GM12801 (cell line): ENCODE measurements around the gene GREB1L.

ENCODE experiments used
- TF ChIP-seq, protein P1 (sequence below): IDR thresholded peaks from one replicate; pipeline ENCODE4 v1.5.1; 2011; ENCODE audit warnings: control low read depth; ENCODE audit not compliant: insufficient read length; ENCODE audit errors: extremely low read depth

Gene GREB1L

DNA sequence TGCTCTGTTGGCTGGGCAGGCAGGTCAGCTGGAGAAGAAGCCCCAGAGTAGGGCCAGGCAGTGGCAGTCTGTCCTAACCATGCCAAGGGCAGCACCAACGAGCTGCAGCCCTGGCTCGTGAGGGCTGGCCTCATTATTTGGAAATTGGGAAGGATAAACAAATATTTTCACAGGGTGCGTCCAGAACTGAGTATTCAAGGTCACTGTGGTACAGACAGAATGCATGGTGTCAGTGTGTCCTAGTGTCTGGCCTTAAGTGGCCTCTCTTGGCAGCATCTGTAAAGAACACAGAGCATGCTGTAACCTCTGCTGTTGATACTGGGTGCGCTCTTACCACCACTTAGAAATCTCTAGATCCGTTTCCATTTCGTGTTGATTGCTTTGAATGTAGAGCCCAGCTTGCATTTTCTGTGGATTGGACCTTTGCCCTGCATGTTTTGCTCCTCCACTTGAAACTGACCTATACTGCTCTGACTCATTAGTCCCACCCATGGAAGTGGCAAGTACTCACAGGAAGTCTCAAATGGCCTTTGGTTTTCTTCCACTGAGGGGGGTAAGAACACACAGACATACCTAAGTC is 88.2 kb downstream of the GREB1L start:
- TF ChIP-seq, protein P1, sequence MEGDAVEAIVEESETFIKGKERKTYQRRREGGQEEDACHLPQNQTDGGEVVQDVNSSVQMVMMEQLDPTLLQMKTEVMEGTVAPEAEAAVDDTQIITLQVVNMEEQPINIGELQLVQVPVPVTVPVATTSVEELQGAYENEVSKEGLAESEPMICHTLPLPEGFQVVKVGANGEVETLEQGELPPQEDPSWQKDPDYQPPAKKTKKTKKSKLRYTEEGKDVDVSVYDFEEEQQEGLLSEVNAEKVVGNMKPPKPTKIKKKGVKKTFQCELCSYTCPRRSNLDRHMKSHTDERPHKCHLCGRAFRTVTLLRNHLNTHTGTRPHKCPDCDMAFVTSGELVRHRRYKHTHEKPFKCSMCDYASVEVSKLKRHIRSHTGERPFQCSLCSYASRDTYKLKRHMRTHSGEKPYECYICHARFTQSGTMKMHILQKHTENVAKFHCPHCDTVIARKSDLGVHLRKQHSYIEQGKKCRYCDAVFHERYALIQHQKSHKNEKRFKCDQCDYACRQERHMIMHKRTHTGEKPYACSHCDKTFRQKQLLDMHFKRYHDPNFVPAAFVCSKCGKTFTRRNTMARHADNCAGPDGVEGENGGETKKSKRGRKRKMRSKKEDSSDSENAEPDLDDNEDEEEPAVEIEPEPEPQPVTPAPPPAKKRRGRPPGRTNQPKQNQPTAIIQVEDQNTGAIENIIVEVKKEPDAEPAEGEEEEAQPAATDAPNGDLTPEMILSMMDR, result no peak

DNA sequence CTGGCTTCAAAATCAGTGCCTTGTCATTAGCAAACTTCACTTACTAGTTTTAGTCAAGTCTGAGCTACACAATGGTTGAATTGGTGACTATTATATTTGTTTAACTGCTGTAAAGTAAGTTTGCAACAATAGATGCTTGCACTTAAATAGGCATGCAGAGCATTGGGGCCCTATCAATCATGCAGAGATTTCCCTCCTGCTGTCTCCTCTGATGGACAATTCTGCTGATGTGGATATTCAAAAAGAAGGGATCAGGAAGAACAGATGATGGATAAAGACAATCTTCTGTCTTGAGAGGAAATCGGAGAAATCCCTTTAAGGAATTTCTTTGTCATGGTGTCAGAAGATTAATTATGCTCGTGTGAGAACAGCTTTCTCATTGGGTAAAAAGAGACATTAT is 89.0 kb downstream of the GREB1L start:
- TF ChIP-seq, protein P1, result no peak

DNA sequence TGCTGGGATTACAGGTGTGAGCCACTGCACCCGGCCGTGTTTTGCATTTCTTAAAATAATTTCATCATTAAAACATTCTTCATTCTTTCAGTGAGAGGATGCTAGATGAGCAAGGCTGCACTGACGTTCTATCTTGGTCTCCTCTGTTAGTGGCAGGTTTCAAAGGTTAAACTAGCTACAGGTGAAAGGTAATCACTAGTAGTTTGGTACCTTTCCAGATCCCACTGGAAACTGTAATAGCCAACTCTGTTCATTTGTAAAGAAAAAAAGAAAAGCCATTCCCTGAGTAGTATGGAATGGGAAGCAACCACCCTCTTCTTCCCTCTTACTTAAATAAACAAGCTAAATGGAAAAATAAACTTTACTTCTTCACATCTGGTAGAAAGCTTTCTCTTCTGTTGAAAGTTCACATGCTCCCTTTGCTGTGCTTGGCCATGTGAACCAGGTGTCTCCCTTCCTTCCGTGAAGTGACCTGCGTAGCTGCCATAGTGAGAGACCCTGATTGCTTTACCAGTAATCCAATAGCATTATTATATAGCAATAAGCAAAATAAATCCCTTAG is 94.0 kb downstream of the GREB1L start:
- TF ChIP-seq, protein P1, result no peak

DNA sequence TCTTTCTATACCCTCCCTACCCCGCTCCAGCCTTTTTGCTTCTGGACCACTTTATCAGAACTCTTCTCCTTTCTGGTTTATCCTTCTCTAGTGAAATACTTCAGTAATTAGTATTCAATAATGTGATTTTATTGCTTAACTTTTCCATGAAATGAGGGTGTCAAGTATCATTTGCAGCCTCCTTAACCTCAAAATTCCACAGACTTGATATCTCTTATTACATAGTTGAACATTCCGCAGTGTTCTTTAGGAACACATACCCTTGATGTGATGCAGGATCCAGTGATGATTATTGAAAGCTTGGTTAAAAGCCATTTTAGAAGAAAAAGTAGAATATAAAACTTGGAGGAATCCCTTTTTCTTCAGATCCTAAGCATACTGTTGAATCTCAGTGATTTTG is 94.8 kb downstream of the GREB1L start:
- TF ChIP-seq, protein P1, result no peak

DNA sequence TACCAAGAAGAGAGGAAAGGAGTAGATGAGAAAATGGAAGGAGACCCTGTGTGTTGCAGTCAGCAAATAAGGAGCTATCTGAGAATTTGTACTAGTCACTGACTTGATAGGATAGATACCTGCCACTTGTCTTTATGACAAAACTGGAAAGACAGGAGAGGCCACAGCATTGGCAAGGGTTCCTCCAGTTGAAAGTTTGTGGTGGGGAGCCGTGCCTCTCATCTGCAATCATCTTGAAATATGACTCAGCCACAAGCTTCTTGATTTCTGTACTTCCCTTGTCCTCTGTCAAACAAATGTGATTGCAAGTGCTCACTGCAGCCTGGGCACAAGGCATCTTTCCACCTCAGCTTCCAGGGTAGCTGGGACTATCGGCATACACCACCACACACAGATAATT is 99.1 kb downstream of the GREB1L start:
- TF ChIP-seq, protein P1, result no peak

DNA sequence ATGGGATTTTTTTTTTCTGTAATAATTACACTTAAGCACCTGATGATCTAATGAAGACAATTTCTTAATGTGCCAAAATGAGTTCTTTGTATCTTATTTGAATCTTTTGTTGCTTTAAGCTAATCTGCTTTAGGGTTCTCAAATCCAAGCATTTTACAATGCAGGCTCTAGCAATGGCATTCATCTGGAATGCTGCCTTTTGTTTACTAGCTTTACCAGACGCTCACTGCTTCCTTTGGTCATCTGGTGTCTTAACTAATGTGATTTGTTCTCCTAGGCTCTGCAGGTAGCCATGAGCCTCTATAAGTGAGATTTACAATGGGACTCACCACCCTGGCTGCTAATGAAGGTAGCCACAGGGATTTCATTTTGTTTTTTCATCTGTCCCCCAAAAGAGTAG is 100.3 kb downstream of the GREB1L start:
- TF ChIP-seq, protein P1, result no peak

DNA sequence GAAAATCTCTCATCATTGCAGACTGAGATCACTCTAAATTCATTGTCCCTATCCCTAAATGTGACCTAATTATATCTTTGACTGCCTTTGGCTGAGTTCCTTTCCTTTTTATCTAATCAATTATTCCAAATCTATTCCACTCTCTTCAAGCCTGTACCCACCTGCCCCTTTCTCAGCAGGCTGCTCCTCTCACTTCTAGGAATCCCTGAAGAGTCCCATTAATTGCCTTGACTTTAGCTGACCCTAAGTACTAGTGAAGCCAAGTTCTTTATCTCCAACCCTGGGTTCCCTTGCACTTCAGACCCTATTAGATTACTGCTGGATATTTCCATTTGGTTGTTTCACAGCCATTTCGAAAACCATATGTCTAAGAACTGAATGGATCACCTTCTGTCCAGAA is 102.8 kb downstream of the GREB1L start:
- TF ChIP-seq, protein P1, result no peak

DNA sequence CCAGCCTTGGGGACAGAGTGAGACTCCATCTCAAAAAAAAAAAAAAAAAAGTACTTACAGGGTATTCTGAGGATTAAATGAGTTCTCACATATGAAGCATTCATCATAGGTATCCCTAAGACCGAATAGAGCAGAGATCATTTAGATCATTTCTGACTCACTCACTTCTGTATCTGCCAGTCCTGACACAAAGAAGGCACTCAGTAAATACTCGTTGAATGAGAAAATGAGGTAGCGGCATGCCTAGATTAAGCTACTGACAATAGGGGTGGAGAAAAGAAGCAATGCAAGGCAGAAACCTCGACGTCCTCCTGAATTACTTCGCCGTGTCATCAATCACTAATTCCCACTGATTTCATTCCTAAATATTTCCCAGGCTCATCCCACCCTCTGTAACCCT is 103.8 kb downstream of the GREB1L start:
- TF ChIP-seq, protein P1, result no peak
